Liver (tissue), 3 donors: Measurements from ENCODE around the gene OTOF.

ENCODE experiments used
- EGR1 ChIP-seq, 2 donors: IDR thresholded peaks; 2 replicates each; pipeline ENCODE4 v1.6.1; 2016 to 2018; ENCODE audit warnings: antibody characterized with exemption in 2 of 2, low read depth in 2 of 2
- GABPA ChIP-seq, 2 donors: IDR thresholded peaks in 1 of 2; conservative IDR thresholded peaks in 1 of 2; 2 replicates each; pipeline ENCODE4 v1.6.1; 2016; ENCODE audit warnings: antibody characterized with exemption in 2 of 2, mild to moderate bottlenecking in 1 of 2, moderate library complexity in 1 of 2
- JUND ChIP-seq, 2 donors: IDR thresholded peaks; 2 replicates each; pipeline ENCODE4 v1.6.1; 2016; ENCODE audit warnings: antibody characterized with exemption in 2 of 2
- RAD21 ChIP-seq, 2 donors: IDR thresholded peaks; 2 replicates each; pipeline ENCODE4 v1.6.1; 2016; ENCODE audit warnings: antibody characterized with exemption in 2 of 2, mild to moderate bottlenecking in 2 of 2
- SP1 ChIP-seq: IDR thresholded peaks from 2 replicates; pipeline ENCODE4 v1.6.1; 2018; ENCODE audit warnings: antibody characterized with exemption, mild to moderate bottlenecking
- TAF1 ChIP-seq: conservative IDR thresholded peaks from 2 replicates; pipeline ENCODE4 v1.6.1; 2016; ENCODE audit warnings: antibody characterized with exemption, mild to moderate bottlenecking
- YY1 ChIP-seq: IDR thresholded peaks from 2 replicates; pipeline ENCODE4 v1.6.1; 2016; ENCODE audit warnings: antibody characterized with exemption, mild to moderate bottlenecking
- TF ChIP-seq, protein P1 (sequence below): IDR thresholded peaks from 2 replicates; pipeline ENCODE4 v1.6.1; 2016; ENCODE audit warnings: antibody characterized with exemption
- TF ChIP-seq, protein P2 (sequence below): fragments of 150-350 bp; IDR thresholded peaks from 2 replicates; pipeline ENCODE4 v1.5.1; 2017; ENCODE audit warnings: improper control_type of control experiment, low read depth, low read length; ENCODE audit not compliant: missing input control
- TF ChIP-seq, protein P3 (sequence below): IDR thresholded peaks from 2 replicates; pipeline ENCODE4 v1.6.1; 2016; ENCODE audit warnings: antibody characterized with exemption, mild to moderate bottlenecking
- TF ChIP-seq, protein P4 (sequence below): IDR thresholded peaks from 2 replicates; pipeline ENCODE4 v1.6.1; 2016; ENCODE audit warnings: antibody characterized with exemption
- TF ChIP-seq, protein P5 (sequence below): IDR thresholded peaks from 2 replicates; pipeline ENCODE4 v1.6.1; 2016; ENCODE audit warnings: antibody characterized with exemption
- donor health status: healthy.
- donor health status: healthy.

DNA sequence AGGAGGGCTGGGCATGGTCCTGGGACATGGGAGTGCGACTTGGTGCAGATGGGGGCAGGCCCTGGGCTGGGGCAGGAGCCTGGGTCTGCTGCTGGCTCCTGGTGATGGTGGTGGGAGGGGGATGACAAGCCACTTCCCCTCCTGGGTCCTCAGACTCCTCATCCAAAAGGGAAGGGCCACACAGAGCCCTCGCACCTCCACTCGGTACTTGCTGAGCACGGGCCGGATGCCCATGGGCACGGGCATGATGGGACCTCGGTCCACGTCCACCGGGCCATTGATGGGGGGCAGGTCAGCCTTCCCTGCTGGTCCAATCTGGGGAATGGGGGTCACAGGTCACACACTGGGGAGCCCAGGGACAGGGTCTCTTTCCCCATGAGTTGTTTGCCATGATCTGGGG, 4.1 kb downstream of the OTOF start:
- TF ChIP-seq, protein P1, sequence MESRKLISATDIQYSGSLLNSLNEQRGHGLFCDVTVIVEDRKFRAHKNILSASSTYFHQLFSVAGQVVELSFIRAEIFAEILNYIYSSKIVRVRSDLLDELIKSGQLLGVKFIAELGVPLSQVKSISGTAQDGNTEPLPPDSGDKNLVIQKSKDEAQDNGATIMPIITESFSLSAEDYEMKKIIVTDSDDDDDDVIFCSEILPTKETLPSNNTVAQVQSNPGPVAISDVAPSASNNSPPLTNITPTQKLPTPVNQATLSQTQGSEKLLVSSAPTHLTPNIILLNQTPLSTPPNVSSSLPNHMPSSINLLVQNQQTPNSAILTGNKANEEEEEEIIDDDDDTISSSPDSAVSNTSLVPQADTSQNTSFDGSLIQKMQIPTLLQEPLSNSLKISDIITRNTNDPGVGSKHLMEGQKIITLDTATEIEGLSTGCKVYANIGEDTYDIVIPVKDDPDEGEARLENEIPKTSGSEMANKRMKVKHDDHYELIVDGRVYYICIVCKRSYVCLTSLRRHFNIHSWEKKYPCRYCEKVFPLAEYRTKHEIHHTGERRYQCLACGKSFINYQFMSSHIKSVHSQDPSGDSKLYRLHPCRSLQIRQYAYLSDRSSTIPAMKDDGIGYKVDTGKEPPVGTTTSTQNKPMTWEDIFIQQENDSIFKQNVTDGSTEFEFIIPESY = no peak
- TF ChIP-seq, protein P2, sequence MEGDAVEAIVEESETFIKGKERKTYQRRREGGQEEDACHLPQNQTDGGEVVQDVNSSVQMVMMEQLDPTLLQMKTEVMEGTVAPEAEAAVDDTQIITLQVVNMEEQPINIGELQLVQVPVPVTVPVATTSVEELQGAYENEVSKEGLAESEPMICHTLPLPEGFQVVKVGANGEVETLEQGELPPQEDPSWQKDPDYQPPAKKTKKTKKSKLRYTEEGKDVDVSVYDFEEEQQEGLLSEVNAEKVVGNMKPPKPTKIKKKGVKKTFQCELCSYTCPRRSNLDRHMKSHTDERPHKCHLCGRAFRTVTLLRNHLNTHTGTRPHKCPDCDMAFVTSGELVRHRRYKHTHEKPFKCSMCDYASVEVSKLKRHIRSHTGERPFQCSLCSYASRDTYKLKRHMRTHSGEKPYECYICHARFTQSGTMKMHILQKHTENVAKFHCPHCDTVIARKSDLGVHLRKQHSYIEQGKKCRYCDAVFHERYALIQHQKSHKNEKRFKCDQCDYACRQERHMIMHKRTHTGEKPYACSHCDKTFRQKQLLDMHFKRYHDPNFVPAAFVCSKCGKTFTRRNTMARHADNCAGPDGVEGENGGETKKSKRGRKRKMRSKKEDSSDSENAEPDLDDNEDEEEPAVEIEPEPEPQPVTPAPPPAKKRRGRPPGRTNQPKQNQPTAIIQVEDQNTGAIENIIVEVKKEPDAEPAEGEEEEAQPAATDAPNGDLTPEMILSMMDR = no peak
- TF ChIP-seq, protein P3, sequence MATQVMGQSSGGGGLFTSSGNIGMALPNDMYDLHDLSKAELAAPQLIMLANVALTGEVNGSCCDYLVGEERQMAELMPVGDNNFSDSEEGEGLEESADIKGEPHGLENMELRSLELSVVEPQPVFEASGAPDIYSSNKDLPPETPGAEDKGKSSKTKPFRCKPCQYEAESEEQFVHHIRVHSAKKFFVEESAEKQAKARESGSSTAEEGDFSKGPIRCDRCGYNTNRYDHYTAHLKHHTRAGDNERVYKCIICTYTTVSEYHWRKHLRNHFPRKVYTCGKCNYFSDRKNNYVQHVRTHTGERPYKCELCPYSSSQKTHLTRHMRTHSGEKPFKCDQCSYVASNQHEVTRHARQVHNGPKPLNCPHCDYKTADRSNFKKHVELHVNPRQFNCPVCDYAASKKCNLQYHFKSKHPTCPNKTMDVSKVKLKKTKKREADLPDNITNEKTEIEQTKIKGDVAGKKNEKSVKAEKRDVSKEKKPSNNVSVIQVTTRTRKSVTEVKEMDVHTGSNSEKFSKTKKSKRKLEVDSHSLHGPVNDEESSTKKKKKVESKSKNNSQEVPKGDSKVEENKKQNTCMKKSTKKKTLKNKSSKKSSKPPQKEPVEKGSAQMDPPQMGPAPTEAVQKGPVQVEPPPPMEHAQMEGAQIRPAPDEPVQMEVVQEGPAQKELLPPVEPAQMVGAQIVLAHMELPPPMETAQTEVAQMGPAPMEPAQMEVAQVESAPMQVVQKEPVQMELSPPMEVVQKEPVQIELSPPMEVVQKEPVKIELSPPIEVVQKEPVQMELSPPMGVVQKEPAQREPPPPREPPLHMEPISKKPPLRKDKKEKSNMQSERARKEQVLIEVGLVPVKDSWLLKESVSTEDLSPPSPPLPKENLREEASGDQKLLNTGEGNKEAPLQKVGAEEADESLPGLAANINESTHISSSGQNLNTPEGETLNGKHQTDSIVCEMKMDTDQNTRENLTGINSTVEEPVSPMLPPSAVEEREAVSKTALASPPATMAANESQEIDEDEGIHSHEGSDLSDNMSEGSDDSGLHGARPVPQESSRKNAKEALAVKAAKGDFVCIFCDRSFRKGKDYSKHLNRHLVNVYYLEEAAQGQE = no peak
- no peak for TF ChIP-seq JUND (IDR thresholded peaks at IDR 0.05)
- no peak for TF ChIP-seq SP1
- no peak for TF ChIP-seq TAF1
- TF ChIP-seq GABPA (IDR thresholded peaks at IDR 0.05 in 1 of 2, conservative IDR thresholded peaks at IDR 0.05 in 1 of 2) = no peak
- TF ChIP-seq RAD21 (IDR thresholded peaks at IDR 0.05) = no peak
- TF ChIP-seq YY1 = no peak
- TF ChIP-seq, protein P4, sequence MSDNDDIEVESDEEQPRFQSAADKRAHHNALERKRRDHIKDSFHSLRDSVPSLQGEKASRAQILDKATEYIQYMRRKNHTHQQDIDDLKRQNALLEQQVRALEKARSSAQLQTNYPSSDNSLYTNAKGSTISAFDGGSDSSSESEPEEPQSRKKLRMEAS = no peak
- TF ChIP-seq, protein P5, sequence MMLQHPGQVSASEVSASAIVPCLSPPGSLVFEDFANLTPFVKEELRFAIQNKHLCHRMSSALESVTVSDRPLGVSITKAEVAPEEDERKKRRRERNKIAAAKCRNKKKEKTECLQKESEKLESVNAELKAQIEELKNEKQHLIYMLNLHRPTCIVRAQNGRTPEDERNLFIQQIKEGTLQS = no peak
- TF ChIP-seq EGR1 (IDR thresholded peaks at IDR 0.05; ENCODE audit: low read depth in 2 of 2) = no peak
